ENCODE data around the gene PEX14. TPM values are rescaled to one million over a fixed set of nuclear protein-coding genes. Genes with fewer than 3 reads are reported as not detected.
"Not testable (repeated sequence)": the region's sequence is repeated elsewhere in the genome, so short reads cannot be mapped to it uniquely, and the experiment has no call there.

The PEX14 gene
- total and polyA plus RNA-seq, 8 donors: 8.2 to 26.3 (median 12.6) TPM

DNA sequence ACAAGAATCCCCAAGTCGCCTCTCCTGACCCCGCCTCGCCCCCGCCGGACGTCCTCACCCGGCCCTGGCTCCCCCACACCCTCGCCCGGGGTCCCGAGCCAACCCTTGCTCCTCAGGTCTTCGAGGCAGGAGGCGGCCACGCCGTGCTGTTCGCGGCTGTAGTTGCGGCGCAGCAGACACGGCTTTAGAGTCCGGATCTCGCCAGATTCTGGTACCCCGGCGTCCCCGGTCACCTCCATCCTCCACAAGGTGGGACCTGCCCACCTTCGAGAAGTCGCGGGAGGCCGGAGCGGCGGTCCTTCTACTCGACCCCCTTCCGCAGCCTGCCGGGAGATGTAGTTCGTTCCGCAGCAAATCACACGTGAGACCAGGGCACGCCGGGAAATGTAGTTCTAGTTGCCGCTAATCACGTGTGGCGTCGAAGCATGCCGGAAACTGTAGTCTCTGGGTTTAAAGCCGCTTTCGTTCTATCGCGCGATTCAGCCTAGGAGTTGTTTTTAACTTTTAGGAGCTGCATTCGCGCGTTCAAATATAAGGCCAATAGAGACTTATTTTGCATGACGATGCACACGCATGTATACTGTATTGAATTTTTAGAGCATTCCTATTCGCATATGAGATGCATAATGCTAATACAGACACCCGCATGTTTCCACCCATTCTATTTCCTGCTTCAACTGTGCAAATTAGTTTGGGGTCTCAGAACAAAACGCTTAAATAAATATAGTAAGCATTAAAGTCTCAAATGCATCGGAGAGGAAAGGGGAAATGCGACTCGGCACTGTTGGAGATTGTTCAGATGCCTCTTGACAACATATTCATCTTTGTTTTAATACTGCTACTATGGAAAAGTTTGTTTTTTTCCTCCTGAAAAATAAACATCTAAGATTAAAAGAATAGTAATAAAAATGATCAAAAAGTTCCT lies 2.3 kb upstream of the PEX14 start, which contains the start of gene DFFA:
Gene DFFA, minus strand, starts transcription at position 310 of the 925 bp plus-strand sequence. Its CDS starts 71 bp downstream, at position 239.
- intact Hi-C loops (cut with DNase I; ENCODE audit: low total_unique reads): no loop called here
- peak within 1 kb of the TSS; percentile 74 to 93 (median 85) for H3K4me3 ChIP-seq
- no peaks in the 10 kb centered on the region for H3K27me3 ChIP-seq
- peak; percentile 93 to 99 for DNase-seq
- H3K4me1 ChIP-seq: peaks cover 22 to 55% (median 47%) of the 10 kb centered on the region in 4 donors
- H3K9me3 ChIP-seq: no peaks in the 10 kb centered on the region
- WGBS, 5 donors: 1 to 2% (median 1%) methylated on average over 26 to 59 of the region's 59 CpGs
- peaks cover 12 to 21% (median 20%) of the 10 kb centered on the region in 4 donors for H3K36me3 ChIP-seq
- peak within 1 kb of the TSS; percentile 82 to 86 (median 83) for H3K27ac ChIP-seq
- TF ChIP-seq POLR2AphosphoS5 (IDR thresholded peaks at IDR 0.05): peak; percentile 60 to 94 (median 86)
- TF ChIP-seq, protein P1, sequence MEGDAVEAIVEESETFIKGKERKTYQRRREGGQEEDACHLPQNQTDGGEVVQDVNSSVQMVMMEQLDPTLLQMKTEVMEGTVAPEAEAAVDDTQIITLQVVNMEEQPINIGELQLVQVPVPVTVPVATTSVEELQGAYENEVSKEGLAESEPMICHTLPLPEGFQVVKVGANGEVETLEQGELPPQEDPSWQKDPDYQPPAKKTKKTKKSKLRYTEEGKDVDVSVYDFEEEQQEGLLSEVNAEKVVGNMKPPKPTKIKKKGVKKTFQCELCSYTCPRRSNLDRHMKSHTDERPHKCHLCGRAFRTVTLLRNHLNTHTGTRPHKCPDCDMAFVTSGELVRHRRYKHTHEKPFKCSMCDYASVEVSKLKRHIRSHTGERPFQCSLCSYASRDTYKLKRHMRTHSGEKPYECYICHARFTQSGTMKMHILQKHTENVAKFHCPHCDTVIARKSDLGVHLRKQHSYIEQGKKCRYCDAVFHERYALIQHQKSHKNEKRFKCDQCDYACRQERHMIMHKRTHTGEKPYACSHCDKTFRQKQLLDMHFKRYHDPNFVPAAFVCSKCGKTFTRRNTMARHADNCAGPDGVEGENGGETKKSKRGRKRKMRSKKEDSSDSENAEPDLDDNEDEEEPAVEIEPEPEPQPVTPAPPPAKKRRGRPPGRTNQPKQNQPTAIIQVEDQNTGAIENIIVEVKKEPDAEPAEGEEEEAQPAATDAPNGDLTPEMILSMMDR (IDR thresholded peaks at IDR 0.05): no peak

DNA sequence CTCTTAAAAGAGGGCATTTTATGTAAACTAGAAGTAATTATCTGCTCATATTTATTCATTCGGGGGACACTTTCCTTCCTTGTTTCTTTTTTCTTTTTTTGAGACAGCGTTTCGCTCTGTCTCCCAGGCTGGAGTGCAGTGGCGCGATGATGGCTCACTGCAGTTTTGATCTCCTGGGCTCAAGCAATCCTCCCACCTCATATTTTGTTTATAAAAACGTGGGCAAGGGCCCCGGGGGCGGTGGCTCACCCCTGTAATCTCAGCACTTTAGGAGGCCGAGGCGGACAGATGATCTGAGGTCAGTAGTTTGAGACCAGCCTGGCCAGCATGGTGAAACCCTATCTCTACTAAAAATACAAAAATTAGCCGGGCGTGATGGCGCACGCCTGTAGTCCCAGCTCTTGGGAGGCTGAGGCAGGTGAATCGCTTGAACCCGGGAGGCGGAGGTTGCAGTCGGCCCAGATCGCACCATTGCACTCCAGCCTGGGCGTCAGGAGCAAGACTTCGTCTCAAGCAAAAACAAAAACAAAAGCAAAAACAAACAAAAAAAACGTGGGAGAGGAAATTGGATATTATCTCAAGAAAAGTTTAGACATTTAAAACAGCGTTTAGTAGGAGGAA lies 1.5 kb upstream of the PEX14 start:
- Histone ChIP-seq H3K4me3 (peak overlapping the region in 3 of 4 donors; percentile 74 to 93 (median 86)), H3K9me3 (no peaks in the 10 kb centered on the region), H3K4me1 (peaks cover 22 to 58% (median 47%) of the 10 kb centered on the region in 4 donors), H3K27ac (peak overlapping the region in 3 of 5 donors; percentile 82 to 86 (median 83)), H3K27me3 (no peaks in the 10 kb centered on the region), H3K36me3 (peaks cover 8 to 13% (median 12%) of the 10 kb centered on the region in 4 donors)
- TF ChIP-seq, protein P1 (IDR thresholded peaks at IDR 0.05): no peak
- no peak for TF ChIP-seq POLR2A (IDR thresholded peaks at IDR 0.05)
- TF ChIP-seq EP300 (IDR thresholded peaks at IDR 0.05): no peak
- no peak for TF ChIP-seq POLR2AphosphoS5 (IDR thresholded peaks at IDR 0.05)
- intact Hi-C loops (cut with DNase I; ENCODE audit: low total_unique reads): no loop called here
- 82 to 90% (median 86%) methylated on average over 23 of the region's 23 CpGs for WGBS, 5 donors
- no peak for DNase-seq

DNA sequence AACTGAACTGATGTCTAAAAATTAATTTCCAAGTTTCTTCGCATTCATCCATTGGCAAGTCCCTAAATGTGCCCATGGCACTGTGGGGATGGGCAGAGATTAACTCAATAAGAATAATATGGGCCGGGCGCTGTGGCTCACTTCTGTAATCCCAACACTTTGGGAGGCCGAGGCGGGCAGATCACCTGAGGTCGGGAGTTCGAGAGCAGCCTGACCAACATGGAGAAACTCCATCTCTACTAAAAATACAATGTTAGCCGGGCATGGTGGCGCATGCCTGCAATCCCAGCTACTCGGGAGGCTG lies 489 bp upstream of the PEX14 start:
- H3K4me1 ChIP-seq: peaks cover 22 to 59% (median 47%) of the 10 kb centered on the region in 4 donors
- peak overlapping the region; percentile 87 to 92 (median 89) for H3K27ac ChIP-seq
- WGBS, 5 donors: 88 to 92% (median 90%) methylated on average over 9 to 10 of the region's 10 CpGs
- H3K4me3 ChIP-seq: peak overlapping the region; percentile 90 to 98 (median 94)
- H3K36me3 ChIP-seq; intact Hi-C loops (cut with DNase I; ENCODE audit: low total_unique reads); DNase-seq; H3K9me3 ChIP-seq; H3K27me3 ChIP-seq: not testable (repeated sequence)

DNA sequence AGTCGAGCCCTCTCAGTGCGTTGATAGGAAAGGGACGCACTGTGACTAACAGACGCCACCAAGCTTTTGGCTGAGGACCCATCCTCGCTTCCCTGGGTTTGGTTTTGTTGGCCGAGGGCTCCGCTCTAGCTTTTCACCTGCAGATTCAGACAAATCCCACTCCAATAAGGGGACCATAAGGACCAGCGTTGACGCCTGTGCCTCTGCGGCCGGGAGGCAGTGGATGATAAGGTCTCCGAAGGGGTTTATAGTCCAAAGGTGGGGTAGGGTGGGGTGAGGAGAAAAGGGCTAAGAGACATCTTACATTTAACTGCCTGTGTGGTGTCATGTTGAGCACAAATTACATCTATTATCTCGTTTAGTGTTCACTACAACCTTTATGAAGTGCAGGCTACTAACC lies 760 bp downstream of the PEX14 start:
- 0 to 5% (median 2%) methylated on average over 13 of the region's 13 CpGs for WGBS, 5 donors
- DNase-seq: no peak
- Histone ChIP-seq H3K27ac (peak overlapping the region; percentile 87 to 92 (median 89)), H3K4me1 (peaks cover 22 to 63% (median 49%) of the 10 kb centered on the region in 4 donors), H3K36me3 (no peaks in the 10 kb centered on the region), H3K4me3 (peak overlapping the region; percentile 90 to 98 (median 94)), H3K27me3 (no peaks in the 10 kb centered on the region), H3K9me3 (no peaks in the 10 kb centered on the region)
- intact Hi-C loops (cut with DNase I; ENCODE audit: low total_unique reads): no loop called here
- TF ChIP-seq, protein P1 (IDR thresholded peaks at IDR 0.05): no peak
- no peak for TF ChIP-seq POLR2A (IDR thresholded peaks at IDR 0.05)
- no peak for TF ChIP-seq EP300 (IDR thresholded peaks at IDR 0.05)
- no peak for TF ChIP-seq POLR2AphosphoS5 (IDR thresholded peaks at IDR 0.05)
